ENCODE results near the gene C11orf16.

DNA sequence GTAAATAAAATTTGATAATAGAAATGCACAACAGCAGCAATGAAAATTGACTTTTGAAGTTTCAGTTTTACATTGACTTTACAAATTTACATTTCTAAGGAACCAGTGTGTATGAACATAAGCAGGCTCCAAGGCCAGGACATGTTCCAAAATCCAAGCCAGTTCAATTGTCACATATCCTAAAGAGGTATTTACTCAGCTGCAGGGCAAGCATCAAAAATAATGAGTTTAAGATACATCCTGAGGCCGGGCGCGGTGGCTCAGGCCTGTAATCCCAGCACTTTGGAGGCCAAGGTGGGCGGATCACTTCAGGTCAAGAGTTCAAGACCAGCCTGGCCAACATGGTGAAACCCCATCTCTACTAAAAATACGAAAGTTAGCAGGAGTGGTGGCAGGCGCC lies 60.8 kb downstream of the C11orf16 start:
- TF ChIP-seq CTCF (IDR thresholded peaks at IDR 0.05) (no peak), POLR2A (IDR thresholded peaks at IDR 0.05) (no peak), EP300 (IDR thresholded peaks at IDR 0.05) (no peak)

Measured in tibial nerve (tissue), 4 donors.